ENCODE data around the gene LTBP1. TPM values are rescaled to one million over a fixed set of nuclear protein-coding genes. Genes with fewer than 3 reads are reported as not detected.

Gene LTBP1
- total RNA-seq, 1 experiment from 2014 or later = 2.2 TPM

- intact Hi-C loops (cut with micrococcal nuclease; ENCODE audit: unreplicated experiment) = no loop called here
- no TSS peak for BruUV-seq (replicated peaks)
- CTCF ChIA-PET = no interaction called here
Measured at GRCh38 chr2:32901313-32901712, 45.4 kb upstream of the LTBP1 start.

GRCh38 chr2:32902174-32902573 is 44.6 kb upstream of the LTBP1 start:
- CTCF ChIA-PET = no interaction called here

More at GRCh38 chr2:32901313-32901712, 45.4 kb upstream of the LTBP1 start:
- DNase-seq (ENCODE audit: low spot score) = no peak
- Histone ChIP-seq H3K36me3 (ENCODE audit: insufficient read depth, low read length, poor library complexity, severe bottlenecking) (no peaks in the 10 kb centered on the region), H3K4me1 (ENCODE audit: insufficient read depth, low read length, poor library complexity, severe bottlenecking) (no peaks in the 10 kb centered on the region), H3K27ac (ENCODE audit: low read depth, low read length, poor library complexity, severe bottlenecking) (no peak overlapping the region), H3K4me3 (ENCODE audit: low read depth, low read length, poor library complexity, severe bottlenecking) (no peak overlapping the region), H3K9me3 (ENCODE audit: low read depth, low read length, poor library complexity, severe bottlenecking) (no peaks in the 10 kb centered on the region), H3K27me3 (replicated peaks; ENCODE audit: insufficient read depth, low read depth, low read length, poor library complexity) (peaks cover 9% of the 10 kb centered on the region)
- TF ChIP-seq CTCF (conservative IDR thresholded peaks at IDR 0.05; ENCODE audit: low read depth, low read length) = no peak
- no peak for TF ChIP-seq EZH2 (IDR thresholded peaks at IDR 0.05; ENCODE audit: borderline replicate concordance, low read depth, low read length, poor library complexity, severe bottlenecking)
- POLR2A ChIA-PET (ENCODE audit: low non-redundant PET) = no interaction called here

GRCh38 chr2:32902986-32903385 is 43.8 kb upstream of the LTBP1 start:
- intact Hi-C loops (cut with micrococcal nuclease; ENCODE audit: unreplicated experiment) = no loop called here
- H3K9me3 ChIP-seq (ENCODE audit: low read depth, low read length, poor library complexity, severe bottlenecking) = no peaks in the 10 kb centered on the region
- CTCF ChIA-PET = no interaction called here
- TF ChIP-seq CTCF (conservative IDR thresholded peaks at IDR 0.05; ENCODE audit: low read depth, low read length) (no peak), EZH2 (IDR thresholded peaks at IDR 0.05; ENCODE audit: borderline replicate concordance, low read depth, low read length, poor library complexity, severe bottlenecking) (no peak)
- H3K27me3 ChIP-seq (replicated peaks; ENCODE audit: insufficient read depth, low read depth, low read length, poor library complexity) = peaks cover 9% of the 10 kb centered on the region
- H3K27ac ChIP-seq (ENCODE audit: low read depth, low read length, poor library complexity, severe bottlenecking) = no peak overlapping the region
- no peaks in the 10 kb centered on the region for H3K36me3 ChIP-seq (ENCODE audit: insufficient read depth, low read length, poor library complexity, severe bottlenecking)
- DNase-seq (ENCODE audit: low spot score) = no peak
- POLR2A ChIA-PET (ENCODE audit: low non-redundant PET) = no interaction called here
- no peaks in the 10 kb centered on the region for H3K4me1 ChIP-seq (ENCODE audit: insufficient read depth, low read length, poor library complexity, severe bottlenecking)
- BruUV-seq (replicated peaks) = no TSS peak
- no peak overlapping the region for H3K4me3 ChIP-seq (ENCODE audit: low read depth, low read length, poor library complexity, severe bottlenecking)

More at GRCh38 chr2:32902174-32902573, 44.6 kb upstream of the LTBP1 start:
- DNase-seq (ENCODE audit: low spot score) = no peak
- Histone ChIP-seq H3K27ac (ENCODE audit: low read depth, low read length, poor library complexity, severe bottlenecking) (no peak overlapping the region), H3K9me3 (ENCODE audit: low read depth, low read length, poor library complexity, severe bottlenecking) (no peaks in the 10 kb centered on the region), H3K36me3 (ENCODE audit: insufficient read depth, low read length, poor library complexity, severe bottlenecking) (no peaks in the 10 kb centered on the region), H3K4me1 (ENCODE audit: insufficient read depth, low read length, poor library complexity, severe bottlenecking) (no peaks in the 10 kb centered on the region), H3K4me3 (ENCODE audit: low read depth, low read length, poor library complexity, severe bottlenecking) (no peak overlapping the region), H3K27me3 (replicated peaks; ENCODE audit: insufficient read depth, low read depth, low read length, poor library complexity) (peaks cover 9% of the 10 kb centered on the region)
- no peak for TF ChIP-seq EZH2 (IDR thresholded peaks at IDR 0.05; ENCODE audit: borderline replicate concordance, low read depth, low read length, poor library complexity, severe bottlenecking)
- TF ChIP-seq CTCF (conservative IDR thresholded peaks at IDR 0.05; ENCODE audit: low read depth, low read length) = no peak
- intact Hi-C loops (cut with micrococcal nuclease; ENCODE audit: unreplicated experiment) = no loop called here
- BruUV-seq (replicated peaks) = no TSS peak
- POLR2A ChIA-PET (ENCODE audit: low non-redundant PET) = no interaction called here
